ENCODE measurements around the gene ZNF385C.

GRCh38 chr17:42039794-42040763, 58.2 kb downstream of the ZNF385C start:
- TF ChIP-seq CTCF (conservative IDR thresholded peaks at IDR 0.05), result no peak
- no peak for TF ChIP-seq ZFX (IDR thresholded peaks at IDR 0.05)
